GM12865 (cell line): ENCODE data around the gene ZNF143.

Experiments used
- DNase-seq: peaks from one replicate; pipeline ENCODE4 v3.0.0; 2010; ENCODE audit warnings: low read depth
- H3K4me3 ChIP-seq: 2 replicates; pipeline ENCODE4 v1.5.1; 2011; ENCODE audit warnings: mild to moderate bottlenecking, low read depth, low read length, control low read depth
- TF ChIP-seq, protein P1 (sequence below): IDR thresholded peaks from 2 replicates; pipeline ENCODE4 v1.5.1; 2011; ENCODE audit warnings: low read length, control low read depth, low read depth, inconsistent platforms; ENCODE audit not compliant: insufficient read depth; ENCODE audit errors: missing control alignments

The ZNF143 gene

DNA sequence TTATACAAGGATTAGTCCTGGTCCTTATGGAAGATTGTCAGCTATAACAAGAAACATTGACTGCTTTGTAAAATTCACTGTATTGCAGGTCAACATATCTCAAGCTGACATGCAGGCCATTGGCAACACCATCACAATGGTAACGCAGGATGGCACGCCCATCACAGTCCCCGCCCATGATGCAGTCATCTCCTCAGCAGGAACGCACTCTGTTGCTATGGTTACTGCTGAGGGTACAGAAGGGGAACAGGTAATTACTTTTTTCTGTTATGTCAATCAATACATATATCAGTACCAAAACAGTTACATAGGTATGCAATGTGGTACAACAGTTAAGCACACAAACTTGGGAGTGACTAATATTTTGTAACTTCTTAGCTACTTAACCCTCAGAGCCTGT, 55.3 kb downstream of the ZNF143 start:
- no peak overlapping the region for H3K4me3 ChIP-seq
- no peak for DNase-seq
- TF ChIP-seq, protein P1, sequence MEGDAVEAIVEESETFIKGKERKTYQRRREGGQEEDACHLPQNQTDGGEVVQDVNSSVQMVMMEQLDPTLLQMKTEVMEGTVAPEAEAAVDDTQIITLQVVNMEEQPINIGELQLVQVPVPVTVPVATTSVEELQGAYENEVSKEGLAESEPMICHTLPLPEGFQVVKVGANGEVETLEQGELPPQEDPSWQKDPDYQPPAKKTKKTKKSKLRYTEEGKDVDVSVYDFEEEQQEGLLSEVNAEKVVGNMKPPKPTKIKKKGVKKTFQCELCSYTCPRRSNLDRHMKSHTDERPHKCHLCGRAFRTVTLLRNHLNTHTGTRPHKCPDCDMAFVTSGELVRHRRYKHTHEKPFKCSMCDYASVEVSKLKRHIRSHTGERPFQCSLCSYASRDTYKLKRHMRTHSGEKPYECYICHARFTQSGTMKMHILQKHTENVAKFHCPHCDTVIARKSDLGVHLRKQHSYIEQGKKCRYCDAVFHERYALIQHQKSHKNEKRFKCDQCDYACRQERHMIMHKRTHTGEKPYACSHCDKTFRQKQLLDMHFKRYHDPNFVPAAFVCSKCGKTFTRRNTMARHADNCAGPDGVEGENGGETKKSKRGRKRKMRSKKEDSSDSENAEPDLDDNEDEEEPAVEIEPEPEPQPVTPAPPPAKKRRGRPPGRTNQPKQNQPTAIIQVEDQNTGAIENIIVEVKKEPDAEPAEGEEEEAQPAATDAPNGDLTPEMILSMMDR = no peak

DNA sequence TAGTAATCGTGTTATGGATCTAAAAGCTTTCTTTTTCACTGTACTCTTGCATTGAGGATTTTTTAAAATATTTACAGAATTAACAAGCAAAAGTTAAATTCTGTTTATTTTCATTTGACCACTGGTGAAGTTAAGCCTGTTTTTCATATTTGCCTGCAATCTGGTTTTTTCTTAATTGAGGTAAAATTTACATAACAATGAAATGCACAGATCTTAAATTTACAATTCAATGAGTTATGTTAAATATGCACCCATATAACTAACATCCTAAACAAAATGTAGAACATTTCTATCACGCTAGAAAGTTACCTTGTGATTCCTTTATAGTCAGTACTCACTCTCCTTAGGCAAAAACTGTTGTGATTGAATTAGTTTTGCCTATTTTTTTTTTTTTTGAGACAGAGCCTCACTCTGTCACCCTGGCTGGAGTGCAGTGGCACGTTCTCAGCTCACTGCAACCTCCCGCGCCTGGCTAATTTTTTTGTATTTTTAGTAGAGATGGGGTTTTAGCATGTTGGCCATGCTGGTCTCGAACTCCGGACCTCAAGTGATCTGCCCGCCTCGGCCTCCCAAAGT, 58.1 kb downstream of the ZNF143 start:
- H3K4me3 ChIP-seq = no peak overlapping the region
- DNase-seq = no peak
- TF ChIP-seq, protein P1 = no peak

DNA sequence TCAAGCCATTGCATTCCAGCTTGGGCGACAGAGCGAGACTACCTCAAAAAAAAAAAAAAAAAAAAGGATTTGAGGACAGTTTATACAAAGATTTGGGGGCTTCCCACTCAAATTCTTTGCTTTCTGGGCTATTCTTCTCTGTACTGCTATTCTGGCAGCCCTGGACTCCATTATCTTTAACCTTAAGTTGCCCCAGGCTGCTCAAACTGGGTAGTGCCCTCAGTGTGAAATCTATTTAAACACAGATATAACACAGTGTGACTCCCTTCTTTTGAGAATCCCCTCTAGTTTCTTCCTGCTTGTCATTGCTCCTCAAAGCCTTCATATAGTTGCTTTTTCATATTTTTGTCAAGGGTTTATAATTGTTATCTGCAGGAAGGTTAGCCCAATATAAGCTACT, 63.2 kb downstream of the ZNF143 start:
- DNase-seq = no peak
- no peak overlapping the region for H3K4me3 ChIP-seq
- TF ChIP-seq, protein P1 = no peak

DNA sequence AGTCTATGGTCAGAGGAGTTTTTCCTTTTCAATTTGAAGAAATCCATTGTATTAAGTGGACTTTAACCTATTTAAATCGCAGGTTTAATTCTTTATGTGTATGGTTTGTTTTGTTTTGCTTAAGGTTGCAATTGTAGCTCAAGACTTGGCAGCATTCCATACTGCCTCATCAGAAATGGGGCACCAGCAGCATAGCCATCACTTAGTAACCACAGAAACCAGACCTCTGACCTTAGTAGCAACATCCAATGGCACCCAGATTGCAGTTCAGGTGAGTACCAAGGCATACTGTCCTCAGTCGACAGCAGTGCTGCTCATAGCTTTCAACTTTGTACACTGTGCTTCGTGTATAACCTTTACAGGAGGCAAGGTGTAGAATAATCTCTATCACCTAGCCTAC, 64.3 kb downstream of the ZNF143 start:
- no peak overlapping the region for H3K4me3 ChIP-seq
- TF ChIP-seq, protein P1 = no peak
- DNase-seq = no peak

DNA sequence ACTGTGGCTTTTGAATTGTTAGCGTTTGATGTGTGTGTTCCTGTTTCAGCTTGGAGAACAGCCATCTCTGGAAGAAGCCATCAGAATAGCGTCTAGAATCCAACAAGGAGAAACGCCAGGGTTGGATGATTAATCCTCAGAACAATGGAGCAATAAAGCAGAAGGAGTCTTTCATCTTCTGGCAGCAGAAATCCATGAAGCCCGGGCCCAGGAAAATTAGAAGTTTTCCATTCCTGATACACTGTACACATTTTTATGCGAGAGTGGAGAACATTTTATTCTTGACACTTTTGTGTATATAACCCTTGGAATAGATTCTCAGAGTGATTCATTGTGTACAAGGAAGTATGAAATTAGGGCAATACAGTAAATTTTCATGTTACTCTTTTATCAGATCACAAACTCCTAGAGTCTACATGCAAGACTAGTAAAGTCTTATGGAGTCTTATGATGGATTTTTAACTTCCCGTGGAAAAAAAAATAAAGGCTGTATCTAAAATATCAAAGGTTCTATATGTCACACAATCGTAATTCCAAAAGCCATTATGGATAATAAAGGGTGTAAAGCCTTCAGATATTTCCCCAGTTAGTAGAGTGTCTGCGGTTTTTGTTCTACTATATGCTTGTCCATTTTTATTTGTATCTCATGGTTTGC, 66.8 kb downstream of the ZNF143 start:
- no peak overlapping the region for H3K4me3 ChIP-seq
- no peak for DNase-seq
- TF ChIP-seq, protein P1 = no peak

DNA sequence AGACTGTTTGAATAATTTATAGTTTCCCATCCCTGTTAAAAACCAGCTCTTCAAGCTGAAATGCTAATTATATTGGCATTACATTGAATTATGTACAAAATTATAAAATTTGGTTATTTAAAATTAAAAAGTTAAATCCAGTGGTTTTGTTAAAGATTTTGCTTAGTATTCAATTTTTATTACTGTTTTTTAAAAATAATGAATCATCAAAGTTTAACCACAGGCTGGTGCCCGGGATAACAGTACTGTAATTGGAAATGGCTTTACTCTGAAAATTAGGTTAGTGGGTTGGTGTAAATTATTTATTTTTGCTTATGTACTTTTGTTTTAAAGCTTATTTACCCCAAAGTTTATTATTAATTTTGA, 67.3 kb downstream of the ZNF143 start:
- DNase-seq = no peak
- TF ChIP-seq, protein P1 = no peak
- no peak overlapping the region for H3K4me3 ChIP-seq
